Measurements from ENCODE around the gene EXOC1. TPM values are rescaled to one million over a fixed set of nuclear protein-coding genes. Genes with fewer than 3 reads are reported as not detected.

Gene EXOC1
- total and polyA plus RNA-seq, 4 donors, result 4.2 to 18.0 (median 8.5) TPM

DNA sequence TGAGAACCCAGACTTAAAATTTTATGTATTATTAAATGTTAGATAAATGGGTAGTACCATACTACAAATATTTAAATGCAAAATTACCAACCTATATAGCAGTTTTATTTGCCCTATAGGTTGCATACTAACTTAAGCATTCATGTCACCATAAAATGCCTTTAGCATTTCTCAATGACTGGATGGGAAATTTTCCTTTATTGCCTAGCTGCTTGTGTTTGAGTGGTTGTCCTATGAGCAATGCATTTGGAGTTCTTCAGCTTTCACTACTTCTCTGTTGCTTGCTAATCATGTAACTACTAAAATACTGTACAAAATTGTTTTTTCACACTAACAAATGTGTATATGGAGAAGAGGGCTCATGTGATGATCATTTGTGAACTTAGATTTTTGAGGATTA lies 51.1 kb downstream of the EXOC1 start:
- Histone ChIP-seq H3K9ac (ENCODE audit: low read depth in 1 of 2, low read length in 2 of 2) (no peak overlapping the region), H3K27me3 (ENCODE audit: control insufficient read depth in 4 of 4, insufficient read depth in 4 of 4, low read length in 3 of 4) (no peaks in the 10 kb centered on the region), H3K27ac (ENCODE audit: low read depth in 1 of 2, low read length in 2 of 2) (no peak overlapping the region), H3K4me1 (ENCODE audit: control insufficient read depth in 4 of 4, insufficient read depth in 4 of 4, low read length in 3 of 4) (peaks cover 0 to 3% (median 0%) of the 10 kb centered on the region in 4 donors), H3K4me3 (ENCODE audit: low read depth in 1 of 3, low read length in 3 of 3) (no peak overlapping the region), H3K9me3 (ENCODE audit: control insufficient read depth in 4 of 4, low read length in 3 of 4) (no peaks in the 10 kb centered on the region), H3K36me3 (ENCODE audit: control insufficient read depth in 4 of 4, insufficient read depth in 3 of 4, low read depth in 1 of 4, low read length in 3 of 4) (peaks cover 1 to 21% (median 14%) of the 10 kb centered on the region in 4 donors)
- no peak for DNase-seq (ENCODE audit: low spot score)
- TF ChIP-seq EGR1 (IDR thresholded peaks at IDR 0.05; ENCODE audit: low read depth in 2 of 2) (no peak), MAX (IDR thresholded peaks at IDR 0.05) (no peak), FOXA2 (IDR thresholded peaks at IDR 0.05) (no peak), HNF4G (IDR thresholded peaks at IDR 0.05) (no peak), TAF1 (conservative IDR thresholded peaks at IDR 0.05) (no peak), CTCF (IDR thresholded peaks at IDR 0.05; ENCODE audit: low read depth, low read length, missing input control) (no peak), HNF4A (conservative IDR thresholded peaks at IDR 0.05) (no peak), YY1 (IDR thresholded peaks at IDR 0.05) (no peak), SP1 (IDR thresholded peaks at IDR 0.05) (no peak), RAD21 (IDR thresholded peaks at IDR 0.05) (no peak), REST (IDR thresholded peaks at IDR 0.05) (no peak), FOXA1 (IDR thresholded peaks at IDR 0.05) (no peak), RXRA (IDR thresholded peaks at IDR 0.05) (no peak)
- TF ChIP-seq, protein P1, sequence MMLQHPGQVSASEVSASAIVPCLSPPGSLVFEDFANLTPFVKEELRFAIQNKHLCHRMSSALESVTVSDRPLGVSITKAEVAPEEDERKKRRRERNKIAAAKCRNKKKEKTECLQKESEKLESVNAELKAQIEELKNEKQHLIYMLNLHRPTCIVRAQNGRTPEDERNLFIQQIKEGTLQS (IDR thresholded peaks at IDR 0.05), result no peak
- TF ChIP-seq, protein P2, sequence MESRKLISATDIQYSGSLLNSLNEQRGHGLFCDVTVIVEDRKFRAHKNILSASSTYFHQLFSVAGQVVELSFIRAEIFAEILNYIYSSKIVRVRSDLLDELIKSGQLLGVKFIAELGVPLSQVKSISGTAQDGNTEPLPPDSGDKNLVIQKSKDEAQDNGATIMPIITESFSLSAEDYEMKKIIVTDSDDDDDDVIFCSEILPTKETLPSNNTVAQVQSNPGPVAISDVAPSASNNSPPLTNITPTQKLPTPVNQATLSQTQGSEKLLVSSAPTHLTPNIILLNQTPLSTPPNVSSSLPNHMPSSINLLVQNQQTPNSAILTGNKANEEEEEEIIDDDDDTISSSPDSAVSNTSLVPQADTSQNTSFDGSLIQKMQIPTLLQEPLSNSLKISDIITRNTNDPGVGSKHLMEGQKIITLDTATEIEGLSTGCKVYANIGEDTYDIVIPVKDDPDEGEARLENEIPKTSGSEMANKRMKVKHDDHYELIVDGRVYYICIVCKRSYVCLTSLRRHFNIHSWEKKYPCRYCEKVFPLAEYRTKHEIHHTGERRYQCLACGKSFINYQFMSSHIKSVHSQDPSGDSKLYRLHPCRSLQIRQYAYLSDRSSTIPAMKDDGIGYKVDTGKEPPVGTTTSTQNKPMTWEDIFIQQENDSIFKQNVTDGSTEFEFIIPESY (IDR thresholded peaks at IDR 0.05), result no peak

- Histone ChIP-seq H3K27ac (ENCODE audit: low read depth in 1 of 2, low read length in 2 of 2) (no peak overlapping the region), H3K4me3 (ENCODE audit: low read depth in 1 of 3, low read length in 3 of 3) (no peak overlapping the region), H3K4me1 (ENCODE audit: control insufficient read depth in 4 of 4, insufficient read depth in 4 of 4, low read length in 3 of 4) (peaks cover 0 to 3% (median 0%) of the 10 kb centered on the region in 4 donors), H3K36me3 (ENCODE audit: control insufficient read depth in 4 of 4, insufficient read depth in 3 of 4, low read depth in 1 of 4, low read length in 3 of 4) (peaks cover 0 to 19% (median 12%) of the 10 kb centered on the region in 4 donors), H3K9me3 (ENCODE audit: control insufficient read depth in 4 of 4, low read length in 3 of 4) (no peaks in the 10 kb centered on the region), H3K9ac (ENCODE audit: low read depth in 1 of 2, low read length in 2 of 2) (no peak overlapping the region), H3K27me3 (ENCODE audit: control insufficient read depth in 4 of 4, insufficient read depth in 4 of 4, low read length in 3 of 4) (no peaks in the 10 kb centered on the region)
- DNase-seq (ENCODE audit: low spot score), result no peak
- WGBS, result 76% methylated on average over 6 of the region's 6 CpGs
- TF ChIP-seq SP1 (IDR thresholded peaks at IDR 0.05), result no peak
- TF ChIP-seq HNF4G (IDR thresholded peaks at IDR 0.05), result no peak
- TF ChIP-seq, protein P2 (IDR thresholded peaks at IDR 0.05), result no peak
- no peak for TF ChIP-seq NR2F2 (IDR thresholded peaks at IDR 0.05)
- TF ChIP-seq CTCF (IDR thresholded peaks at IDR 0.05; ENCODE audit: low read depth, low read length, missing input control), result no peak
- no peak for TF ChIP-seq JUND (IDR thresholded peaks at IDR 0.05)
- no peak for TF ChIP-seq FOXA2 (IDR thresholded peaks at IDR 0.05)
- no peak for TF ChIP-seq GABPA (IDR thresholded peaks at IDR 0.05 in 1 of 2, conservative IDR thresholded peaks at IDR 0.05 in 1 of 2)
- no peak for TF ChIP-seq EGR1 (IDR thresholded peaks at IDR 0.05; ENCODE audit: low read depth in 2 of 2)
These were observed 52.9 kb downstream of the EXOC1 start for GRCh38 chr4:55906323-55906722.

Data from liver (tissue), 9 donors.